ENCODE data around the gene MTIF2.
"Not testable (repeated sequence)": the region's sequence is repeated elsewhere in the genome, so short reads cannot be mapped to it uniquely, and the experiment has no call there.

Gene MTIF2

GRCh38 chr2:55239656-55240222, 29.3 kb downstream of the MTIF2 start:
- DNase-seq: peak in 2 of 3 experiments; percentile 34 to 82

GRCh38 chr2:55236992-55237543, 32.0 kb downstream of the MTIF2 start:
- DNase-seq: no peak

DNA sequence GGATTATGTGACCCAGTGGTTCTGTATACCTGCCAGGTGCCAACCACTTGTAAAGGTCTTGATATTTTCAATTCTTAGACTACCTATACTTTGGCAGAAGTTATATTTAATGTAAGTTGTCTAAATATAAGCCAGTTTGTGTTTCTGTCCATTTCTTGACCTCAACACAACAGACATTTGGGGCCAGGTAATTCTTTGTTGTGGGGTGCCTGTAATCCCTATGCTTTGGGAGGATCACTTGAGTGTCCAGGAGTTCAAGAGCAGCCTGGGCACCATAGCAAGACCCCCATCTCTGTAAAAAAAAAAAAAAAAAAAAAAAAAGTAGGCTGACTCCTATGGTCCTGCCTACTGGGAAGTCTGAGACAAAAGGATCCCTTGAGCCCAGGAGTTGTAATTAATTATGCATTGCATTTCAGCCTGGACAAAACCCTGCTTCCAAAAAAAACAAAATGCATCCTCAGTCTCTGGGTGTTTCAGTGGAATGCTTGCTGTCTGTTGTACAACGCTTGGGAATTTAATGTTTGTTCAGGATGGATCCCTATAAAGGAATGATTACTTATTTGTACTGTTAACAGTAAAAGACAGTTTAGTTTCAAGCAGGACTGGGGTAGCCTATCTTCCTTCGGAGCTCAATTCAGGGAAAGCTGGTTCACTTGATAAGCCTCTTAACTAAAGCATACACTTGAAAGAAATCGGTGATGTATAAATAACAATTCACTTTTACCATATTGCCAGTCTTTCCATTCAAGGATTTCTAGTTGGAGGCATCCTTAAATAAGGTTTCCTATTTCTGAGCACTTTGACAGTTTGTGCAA, 33.1 kb downstream of the MTIF2 start:
- peak in 1 of 3 experiments; percentile 34 for DNase-seq

DNA sequence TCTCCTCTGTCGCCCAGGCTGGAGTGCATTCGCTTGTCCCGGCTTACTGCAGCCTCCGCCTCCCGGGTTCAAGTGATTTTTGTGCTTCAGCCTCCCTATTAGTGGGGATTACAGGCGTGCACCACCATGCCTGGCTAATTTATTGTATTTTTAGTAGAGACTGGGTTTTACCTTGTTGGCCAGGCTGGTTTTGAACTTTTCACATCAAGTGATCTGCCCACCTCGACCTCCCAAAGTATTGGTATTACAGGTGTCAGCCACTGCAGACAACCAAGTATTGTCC, 35.4 kb downstream of the MTIF2 start:
- DNase-seq: no peak

GRCh38 chr2:55232863-55233657, 36.0 kb downstream of the MTIF2 start:
- peak in 1 of 3 experiments; percentile 62 for DNase-seq

- peak; percentile 98 to 100 (median 99) for DNase-seq
Measured at GRCh38 chr2:55232084-55232862, 36.8 kb downstream of the MTIF2 start, which contains the start of the genes CLHC1 and RPS27A. Gene CLHC1, minus strand, starts transcription at chr2:55232293. Its CDS starts 9,882 bp downstream, at chr2:55222411. Gene RPS27A, plus strand, starts transcription at chr2:55232688. Its CDS starts 137 bp downstream, at chr2:55232825.

DNA sequence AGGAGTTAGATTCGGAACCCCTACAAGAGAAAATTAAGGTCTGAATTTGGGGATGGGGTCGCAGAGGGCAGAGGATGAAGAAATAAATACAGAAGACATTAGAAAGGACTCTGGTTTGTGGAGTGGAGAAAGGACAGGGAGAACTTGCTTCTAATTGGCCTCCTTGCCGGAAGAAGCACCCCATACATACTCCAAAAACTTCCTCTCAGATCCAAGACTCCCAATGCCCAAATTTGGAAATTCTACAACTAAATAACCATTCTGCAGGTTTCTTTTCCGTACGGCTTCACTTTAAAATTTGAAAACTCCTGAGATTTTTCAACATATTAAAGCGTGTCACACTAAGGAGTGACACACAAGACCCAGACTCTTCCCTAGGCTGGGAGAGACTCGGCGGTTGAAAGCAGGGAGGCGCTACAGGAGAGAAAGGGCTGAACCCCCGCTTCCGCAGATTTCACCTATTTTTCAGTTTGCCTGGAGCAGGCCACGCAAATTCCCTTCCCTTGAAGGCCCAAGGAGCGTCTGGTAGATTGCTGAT, 37.4 kb downstream of the MTIF2 start:
- no peak for DNase-seq

DNA sequence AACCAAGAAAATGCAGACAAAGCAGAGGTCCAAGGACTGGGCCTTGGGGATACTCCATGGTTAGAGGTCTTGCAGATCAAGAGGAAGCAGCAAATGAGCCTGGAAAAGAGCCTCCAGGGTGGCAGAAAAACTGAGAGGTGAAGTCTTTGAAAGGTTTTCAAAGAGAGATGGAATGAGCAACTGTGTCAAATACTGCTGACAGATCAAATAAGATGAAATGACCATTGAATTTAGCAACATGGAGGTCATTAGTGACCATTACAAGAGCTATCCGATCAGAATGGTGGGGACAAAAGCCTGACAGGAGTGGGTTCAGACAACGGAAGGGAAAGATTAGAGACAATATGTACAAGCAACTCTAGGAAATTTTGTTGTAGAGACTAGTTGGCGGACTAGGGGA, 38.5 kb downstream of the MTIF2 start:
- DNase-seq: no peak

DNA sequence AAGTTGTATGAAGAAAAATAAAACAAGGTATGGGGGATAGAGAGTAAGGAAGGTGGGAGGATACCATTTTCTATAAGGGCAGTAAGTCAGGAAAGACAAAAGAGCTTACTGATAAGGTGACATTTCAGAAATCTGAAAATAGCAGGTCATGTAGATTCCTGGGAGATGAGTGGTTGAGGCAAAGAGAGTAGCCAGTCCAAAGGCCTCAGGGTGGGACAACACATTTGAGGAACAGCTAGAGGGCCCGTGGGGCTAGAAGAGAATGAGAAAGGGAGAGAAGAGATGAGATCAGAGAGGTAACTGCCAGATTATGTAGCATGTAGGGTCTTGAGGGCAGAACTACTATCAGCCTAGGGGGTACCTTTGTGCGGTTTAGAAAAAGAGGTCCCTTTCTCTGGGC, 39.8 kb downstream of the MTIF2 start:
- DNase-seq: no peak

DNA sequence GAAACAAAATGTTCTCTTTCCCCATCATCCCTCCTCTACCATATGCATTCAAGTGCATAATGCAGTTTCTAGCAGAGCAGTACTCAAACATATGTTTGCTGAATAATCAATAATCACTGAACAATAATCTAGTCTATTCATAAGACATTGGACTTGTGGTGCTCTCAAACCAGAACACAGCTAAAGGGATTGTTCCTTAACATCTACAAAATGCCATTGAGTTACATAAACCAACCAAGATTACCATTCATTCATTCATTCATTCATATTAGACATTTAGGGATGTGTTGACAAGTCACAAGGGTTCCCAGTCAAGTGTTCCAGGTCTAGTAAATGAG, 40.8 kb downstream of the MTIF2 start:
- DNase-seq: no peak

DNA sequence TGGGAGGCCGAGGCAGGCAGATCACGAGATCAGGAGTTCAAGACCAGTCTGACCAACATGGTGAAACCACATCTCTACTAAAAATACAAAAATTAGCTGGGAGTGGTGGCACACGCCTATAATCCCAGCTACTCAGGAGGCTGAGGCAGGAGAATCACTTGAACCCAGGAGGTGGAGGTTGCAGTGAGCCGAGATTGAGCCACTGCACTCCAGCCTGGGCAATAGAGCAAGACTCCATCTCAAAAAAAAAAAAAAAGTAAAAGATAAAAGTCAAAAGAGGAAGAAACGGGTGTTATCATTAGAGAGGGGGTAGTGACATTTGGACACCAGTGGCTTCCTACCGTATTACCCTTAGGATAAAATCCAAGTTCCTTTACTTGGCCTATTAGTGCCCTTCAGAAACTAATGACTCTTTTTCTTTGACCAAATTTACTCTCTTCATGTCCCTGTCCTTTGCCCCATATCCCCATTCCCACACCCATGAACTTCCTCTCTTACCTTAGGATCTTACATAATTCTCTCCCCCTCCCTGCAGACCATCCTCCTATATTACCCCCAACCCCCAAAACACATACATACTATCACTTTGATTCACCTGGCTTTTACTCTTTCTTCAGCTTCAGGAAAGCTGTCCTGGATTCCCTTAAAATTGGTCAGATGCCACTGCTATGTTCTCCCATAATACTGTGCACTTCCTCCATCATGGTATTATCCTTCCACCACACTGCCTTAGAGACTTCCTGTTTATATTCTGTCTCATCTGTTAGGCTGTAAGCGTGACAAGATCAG, 41.4 kb downstream of the MTIF2 start:
- not testable (repeated sequence) for DNase-seq

- DNase-seq: no peak
Measured at GRCh38 chr2:55225481-55226020, 43.5 kb downstream of the MTIF2 start.

GRCh38 chr2:55224761-55225261, 44.2 kb downstream of the MTIF2 start:
- no peak for DNase-seq

DNA sequence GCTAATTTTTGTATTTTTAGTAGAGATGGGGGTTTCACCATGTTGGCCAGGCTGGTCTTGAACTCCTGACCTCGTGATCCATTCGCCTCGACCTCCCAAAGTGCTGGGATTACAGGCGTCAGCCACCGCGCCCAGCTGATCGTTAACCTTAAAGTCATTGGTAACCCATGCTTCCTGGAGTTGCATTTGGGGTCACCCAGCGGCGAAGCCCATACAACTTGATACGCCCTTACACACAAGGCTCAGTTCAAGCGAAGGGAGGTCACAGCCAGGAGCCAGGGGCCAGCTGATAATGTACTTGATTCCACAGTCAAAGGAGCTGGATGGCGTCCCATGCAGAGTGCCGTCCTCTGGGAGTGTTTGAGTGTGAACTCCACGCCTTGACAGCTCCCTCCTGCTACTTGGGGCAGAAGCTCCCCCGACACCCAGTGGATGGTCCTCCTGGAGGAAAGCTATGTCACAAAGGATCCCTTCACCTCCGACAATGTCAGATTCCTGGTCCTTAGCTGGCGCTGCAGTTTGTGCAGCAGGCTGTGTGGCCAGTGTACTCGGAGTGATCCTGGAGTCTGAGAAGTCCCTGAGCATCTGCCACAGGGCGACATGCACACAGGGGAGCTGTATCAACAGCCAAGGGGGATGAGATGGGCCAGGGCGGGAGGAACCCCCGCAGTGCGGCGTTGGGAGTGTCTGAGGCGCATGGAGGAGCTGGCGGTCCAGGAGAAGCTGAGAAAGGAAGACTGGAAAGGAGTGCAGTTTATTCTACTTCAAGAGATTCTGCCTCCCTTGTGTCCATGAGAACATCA, 44.9 kb downstream of the MTIF2 start:
- no peak for DNase-seq

DNA sequence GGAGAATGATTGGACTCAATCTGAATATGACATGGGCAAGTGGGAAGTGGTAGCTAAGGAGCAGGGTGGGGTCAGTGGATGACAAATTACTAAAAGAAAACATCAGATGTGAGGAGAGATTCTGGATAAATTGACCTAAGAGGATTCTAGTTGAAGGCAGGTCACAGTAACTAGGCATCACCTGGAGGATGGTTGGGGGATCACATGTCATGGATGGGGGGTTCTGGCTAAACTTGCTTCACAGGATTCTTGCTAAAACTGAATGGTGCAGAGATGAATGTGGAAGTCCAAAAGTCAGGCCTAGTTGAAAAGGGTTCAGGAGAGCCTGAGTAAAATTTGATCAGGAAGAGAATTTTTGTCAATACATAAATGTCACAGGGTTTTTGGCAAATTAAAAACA, 55.2 kb downstream of the MTIF2 start:
- no peak for DNase-seq

DNA sequence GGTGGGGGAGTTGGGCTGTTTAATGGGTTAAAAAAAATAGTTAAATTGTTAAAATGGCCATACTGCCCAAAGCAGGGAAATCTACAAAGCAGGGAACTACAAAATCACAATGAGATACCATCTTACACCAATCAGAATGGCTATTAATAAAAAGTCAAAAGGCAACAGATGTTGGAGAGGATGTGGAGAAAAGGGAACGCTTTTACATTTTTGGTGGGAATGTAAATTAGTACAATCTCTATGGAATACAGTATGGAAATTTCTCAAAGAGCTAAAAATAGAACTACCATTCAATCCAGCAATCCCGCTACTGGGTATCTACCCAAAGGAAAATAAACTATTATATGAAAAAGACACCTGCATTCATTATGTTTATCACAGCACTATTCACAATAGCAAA, 64.1 kb downstream of the MTIF2 start:
- DNase-seq: no peak

DNA sequence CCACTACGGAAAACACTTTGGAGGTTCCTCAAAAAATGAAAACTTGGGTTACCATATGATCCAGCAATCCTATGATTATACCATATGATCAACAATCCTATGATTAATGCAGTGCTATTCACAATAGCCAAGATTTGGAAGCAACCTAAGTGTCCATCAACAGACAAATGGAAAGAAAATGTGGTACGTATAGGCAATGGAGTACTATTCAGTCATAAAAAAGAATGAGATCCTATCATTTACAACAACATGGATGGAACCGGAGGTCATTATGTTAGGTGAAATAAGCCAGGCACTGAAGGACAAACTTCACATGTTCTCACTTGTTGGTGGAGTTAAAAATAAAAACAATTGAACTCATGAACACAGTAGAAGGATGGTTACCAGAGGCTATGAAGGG, 64.5 kb downstream of the MTIF2 start:
- no peak for DNase-seq

DNA sequence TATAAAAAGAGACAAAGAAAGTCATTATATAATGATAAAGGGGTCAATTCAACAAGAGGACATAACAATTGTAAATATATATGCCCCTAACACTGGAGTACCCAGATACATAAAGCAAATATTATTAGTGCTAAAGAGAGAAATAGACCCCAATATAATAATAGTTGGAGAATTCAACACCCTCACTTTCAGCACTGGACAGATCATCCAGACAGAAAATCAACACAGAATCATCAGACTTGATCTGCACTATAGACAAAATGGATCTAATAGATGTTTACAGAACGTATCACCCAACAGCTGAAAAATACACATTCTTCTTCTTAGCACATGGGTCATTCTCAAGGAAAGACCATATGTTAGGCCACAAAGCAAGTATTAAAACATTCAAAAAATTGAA, 68.6 kb downstream of the MTIF2 start:
- no peak for DNase-seq

- no peak for DNase-seq
Measured at GRCh38 chr2:55196526-55196925, 72.5 kb downstream of the MTIF2 start.

DNA sequence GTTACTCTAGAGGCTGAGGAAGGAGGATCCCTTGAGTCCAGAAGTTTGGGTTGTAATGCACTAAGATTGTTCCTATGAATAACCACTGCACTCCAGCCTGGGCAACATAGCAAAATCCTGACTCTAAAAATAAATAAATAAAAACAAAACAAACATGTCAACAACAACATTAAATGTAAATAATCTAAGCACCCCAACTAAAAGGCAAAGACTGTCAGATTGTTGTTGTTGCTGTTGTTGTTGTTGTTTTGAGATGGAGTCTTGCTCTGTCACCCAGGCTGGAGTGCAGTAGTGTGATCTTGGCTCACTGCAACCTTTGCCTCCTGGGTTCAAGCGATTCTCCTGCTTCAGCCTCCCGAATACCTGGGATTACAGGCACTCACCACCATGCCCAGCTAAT, 77.1 kb downstream of the MTIF2 start:
- not testable (repeated sequence) for DNase-seq
